HG02870 (cell line): ENCODE measurements around the gene PIK3CA.
"Not testable (repeated sequence)": the region's sequence is repeated elsewhere in the genome, so short reads cannot be mapped to it uniquely, and the experiment has no call there.

Experiments
- ATAC-seq: cut with Tn5 transposase; IDR thresholded peaks from one replicate; pipeline ENCODE4 v1.9.1; 2021; ENCODE audit warnings: mild to moderate bottlenecking, moderate library complexity; ENCODE audit not compliant: unreplicated experiment

The PIK3CA gene

GRCh38 chr3:179259959-179260756, 112.0 kb downstream of the PIK3CA start:
- not testable (repeated sequence) for ATAC-seq

GRCh38 chr3:179260949-179261765, 113.0 kb downstream of the PIK3CA start:
- ATAC-seq = peak; percentile 84

GRCh38 chr3:179263134-179263533, 115.0 kb downstream of the PIK3CA start:
- no peak for ATAC-seq

- no peak for ATAC-seq
These were observed 116.3 kb downstream of the PIK3CA start for GRCh38 chr3:179264449-179264848.

GRCh38 chr3:179265092-179265491, 116.9 kb downstream of the PIK3CA start:
- ATAC-seq = no peak

- peak; percentile 52 for ATAC-seq
These were observed 117.7 kb downstream of the PIK3CA start for GRCh38 chr3:179265875-179266274.

- no peak for ATAC-seq
These were observed 118.6 kb downstream of the PIK3CA start for GRCh38 chr3:179266701-179267211.

- no peak for ATAC-seq
These were observed 120.4 kb downstream of the PIK3CA start for GRCh38 chr3:179268400-179269051.

- no peak for ATAC-seq
These were observed 121.1 kb downstream of the PIK3CA start for GRCh38 chr3:179269152-179269707.

GRCh38 chr3:179272385-179272784, 124.2 kb downstream of the PIK3CA start:
- ATAC-seq = no peak

GRCh38 chr3:179274434-179274833, 126.3 kb downstream of the PIK3CA start:
- ATAC-seq = not testable (repeated sequence)

GRCh38 chr3:179276001-179276400, 127.8 kb downstream of the PIK3CA start:
- ATAC-seq = no peak

GRCh38 chr3:179276743-179277142, 128.6 kb downstream of the PIK3CA start:
- ATAC-seq = no peak

- ATAC-seq = no peak
These were observed 130.0 kb downstream of the PIK3CA start for GRCh38 chr3:179278151-179278550.

GRCh38 chr3:179278932-179279693, 131.0 kb downstream of the PIK3CA start:
- no peak for ATAC-seq

GRCh38 chr3:179279837-179280236, 131.7 kb downstream of the PIK3CA start:
- ATAC-seq = no peak

GRCh38 chr3:179281825-179282224, 133.7 kb downstream of the PIK3CA start:
- no peak for ATAC-seq

- no peak for ATAC-seq
These were observed 138.2 kb downstream of the PIK3CA start for GRCh38 chr3:179286331-179286730.

GRCh38 chr3:179288845-179289244, 140.7 kb downstream of the PIK3CA start:
- no peak for ATAC-seq

GRCh38 chr3:179289295-179289694, 141.1 kb downstream of the PIK3CA start:
- no peak for ATAC-seq
